ENCODE measurements around the gene BICRAL.

Gene BICRAL

GRCh38 chr6:42915732-42916131 is 133.9 kb downstream of the BICRAL start, which contains the start of gene PTCRA:
TSS of gene PTCRA (plus strand) at chr6:42916053. CDS start at chr6:42916070, 17 bp downstream.
- DNase-seq (ENCODE audit: low spot score): no peak
- no peak within 1 kb of the TSS for H3K4me3 ChIP-seq
- TF ChIP-seq CTCF (IDR thresholded peaks at IDR 0.05): no peak
- no peak within 1 kb of the TSS for H3K27ac ChIP-seq

GRCh38 chr6:42916288-42916687 is 134.4 kb downstream of the BICRAL start:
- no peak for TF ChIP-seq CTCF (IDR thresholded peaks at IDR 0.05)

More at GRCh38 chr6:42916288-42916687, 134.4 kb downstream of the BICRAL start:
- no peak for DNase-seq (ENCODE audit: low spot score)
- Histone ChIP-seq H3K27ac (no peak overlapping the region), H3K4me3 (no peak overlapping the region)

All from coronary artery (tissue), 2 donors.